KMS-11 (cell line): ENCODE results near the gene LIMS2.

Source experiments
- H2AFZ ChIP-seq: fragments of 200-600 bp; sonication (generic); 2 replicates; pipeline ENCODE4 v1.6.1; 2016; ENCODE audit warnings: antibody characterized with exemption, mixed run types, low read depth
- H3K27ac ChIP-seq: fragments of 200-600 bp; sonication (generic); 2 replicates; pipeline ENCODE4 v1.6.1; 2016; ENCODE audit warnings: mild to moderate bottlenecking, mixed run types
- H3K27me3 ChIP-seq: fragments of 200-600 bp; sonication (generic); 2 replicates; pipeline ENCODE4 v1.6.1; 2017; ENCODE audit warnings: mild to moderate bottlenecking, low read depth, mixed run types, moderate library complexity; ENCODE audit not compliant: insufficient read depth
- H3K36me3 ChIP-seq: fragments of 200-600 bp; sonication (generic); 2 replicates; pipeline ENCODE4 v1.6.1; 2017; ENCODE audit warnings: mild to moderate bottlenecking, mixed run types; ENCODE audit not compliant: insufficient read depth
- H3K4me1 ChIP-seq: fragments of 200-600 bp; sonication (generic); 2 replicates; pipeline ENCODE4 v1.6.1; 2016; ENCODE audit warnings: mild to moderate bottlenecking, low read depth, mixed run types; ENCODE audit not compliant: poor library complexity, severe bottlenecking
- H3K4me2 ChIP-seq: fragments of 200-600 bp; sonication (generic); 2 replicates; pipeline ENCODE4 v1.7.0; 2016; ENCODE audit warnings: mild to moderate bottlenecking, mixed run types
- H3K4me3 ChIP-seq: fragments of 200-600 bp; sonication (generic); IDR thresholded peaks from 2 replicates; pipeline ENCODE4 v1.6.1; 2017; ENCODE audit warnings: low read depth, low read length, mixed read lengths; ENCODE audit not compliant: insufficient read depth
- H3K79me2 ChIP-seq: fragments of 200-600 bp; sonication (generic); 2 replicates; pipeline ENCODE4 v1.6.1; 2016; ENCODE audit warnings: low read depth, mixed run types; ENCODE audit not compliant: insufficient read depth
- H3K9ac ChIP-seq: fragments of 200-600 bp; sonication (generic); 2 replicates; pipeline ENCODE4 v1.6.1; 2016; ENCODE audit warnings: mild to moderate bottlenecking, mixed run types
- H4K20me1 ChIP-seq: fragments of 200-600 bp; sonication (generic); 2 replicates; pipeline ENCODE4 v1.6.1; 2016; ENCODE audit warnings: mild to moderate bottlenecking, mixed run types; ENCODE audit not compliant: insufficient read depth
- TF ChIP-seq, protein P1 (sequence below): fragments of 200-600 bp; sonication (generic); conservative IDR thresholded peaks from 2 replicates; pipeline ENCODE4 v1.6.1; 2017; ENCODE audit warnings: low read depth, mild to moderate bottlenecking, antibody characterized with exemption, low read length, moderate library complexity, mixed read lengths

LIMS2 gene

DNA sequence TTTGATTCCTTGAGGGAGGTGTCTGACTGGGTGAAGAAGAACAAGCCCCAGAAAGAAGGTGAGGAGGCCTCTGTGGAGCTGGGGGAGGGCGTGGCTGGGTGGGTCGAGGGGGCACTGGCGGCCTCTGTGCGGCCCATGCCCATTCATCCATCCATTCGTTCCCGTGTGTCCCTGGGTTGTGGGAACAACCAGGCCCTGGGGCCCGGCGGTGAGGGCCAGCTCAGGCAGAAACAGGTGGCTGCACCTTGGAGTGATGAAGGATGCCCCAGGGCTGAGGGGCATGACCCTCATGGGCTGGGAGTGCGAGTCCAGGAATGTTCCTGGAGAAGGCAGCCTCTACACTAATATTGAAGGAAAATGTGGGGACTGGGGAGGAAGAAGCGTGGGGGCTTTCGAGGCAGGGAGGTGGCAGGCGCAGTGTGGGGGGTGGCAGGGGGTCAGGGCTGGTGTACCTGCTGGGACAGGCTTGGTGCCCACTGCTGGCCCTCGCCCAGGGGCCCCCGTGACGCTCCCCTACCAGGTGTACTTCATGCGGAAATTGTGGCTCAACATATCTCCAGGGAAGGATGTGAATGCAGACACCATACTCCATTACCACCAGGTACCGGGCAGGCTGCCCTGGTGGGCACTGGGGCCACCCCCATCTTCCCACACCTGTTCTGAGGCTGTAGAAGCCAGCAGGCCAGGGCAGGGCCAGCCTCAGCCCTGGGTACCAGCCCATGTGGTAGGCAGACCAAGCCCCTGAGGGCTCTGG, 40.5 kb downstream of the LIMS2 start:
- Histone ChIP-seq H3K79me2 (no peaks in the 10 kb centered on the region), H3K9ac (no peak overlapping the region), H3K4me3 (no peak overlapping the region), H3K27ac (no peak overlapping the region), H2AFZ (no peak overlapping the region), H4K20me1 (no peaks in the 10 kb centered on the region), H3K4me2 (no peak overlapping the region), H3K4me1 (no peaks in the 10 kb centered on the region), H3K36me3 (no peaks in the 10 kb centered on the region), H3K27me3 (no peaks in the 10 kb centered on the region)
- TF ChIP-seq, protein P1, sequence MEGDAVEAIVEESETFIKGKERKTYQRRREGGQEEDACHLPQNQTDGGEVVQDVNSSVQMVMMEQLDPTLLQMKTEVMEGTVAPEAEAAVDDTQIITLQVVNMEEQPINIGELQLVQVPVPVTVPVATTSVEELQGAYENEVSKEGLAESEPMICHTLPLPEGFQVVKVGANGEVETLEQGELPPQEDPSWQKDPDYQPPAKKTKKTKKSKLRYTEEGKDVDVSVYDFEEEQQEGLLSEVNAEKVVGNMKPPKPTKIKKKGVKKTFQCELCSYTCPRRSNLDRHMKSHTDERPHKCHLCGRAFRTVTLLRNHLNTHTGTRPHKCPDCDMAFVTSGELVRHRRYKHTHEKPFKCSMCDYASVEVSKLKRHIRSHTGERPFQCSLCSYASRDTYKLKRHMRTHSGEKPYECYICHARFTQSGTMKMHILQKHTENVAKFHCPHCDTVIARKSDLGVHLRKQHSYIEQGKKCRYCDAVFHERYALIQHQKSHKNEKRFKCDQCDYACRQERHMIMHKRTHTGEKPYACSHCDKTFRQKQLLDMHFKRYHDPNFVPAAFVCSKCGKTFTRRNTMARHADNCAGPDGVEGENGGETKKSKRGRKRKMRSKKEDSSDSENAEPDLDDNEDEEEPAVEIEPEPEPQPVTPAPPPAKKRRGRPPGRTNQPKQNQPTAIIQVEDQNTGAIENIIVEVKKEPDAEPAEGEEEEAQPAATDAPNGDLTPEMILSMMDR = no peak

DNA sequence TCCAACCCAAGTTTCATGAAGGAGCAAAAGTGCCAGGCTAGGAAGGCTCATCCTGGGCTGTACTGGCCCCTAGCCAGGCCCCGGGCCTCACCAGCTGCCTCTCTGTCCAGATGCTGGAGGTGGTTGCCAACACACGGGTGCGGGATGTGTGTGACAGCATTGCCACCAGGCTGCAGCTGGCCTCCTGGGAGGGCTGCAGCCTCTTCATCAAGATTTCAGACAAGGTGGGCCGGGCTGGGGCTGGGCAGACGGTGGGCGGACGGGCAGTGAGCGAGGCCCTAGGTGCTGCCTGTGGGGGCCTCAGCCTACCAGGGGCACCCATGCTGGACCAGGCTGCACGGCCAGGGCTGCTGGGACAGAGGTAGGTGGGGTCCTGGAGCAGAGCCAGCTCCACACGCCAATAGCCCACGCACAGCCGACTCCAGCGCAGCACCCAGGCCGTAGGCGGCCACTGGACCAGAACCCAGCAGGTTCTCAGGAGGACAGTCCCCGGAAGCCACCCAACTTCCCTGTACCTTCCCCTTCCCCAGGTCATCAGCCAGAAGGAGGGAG, 41.2 kb downstream of the LIMS2 start:
- no peaks in the 10 kb centered on the region for H3K4me1 ChIP-seq
- H3K36me3 ChIP-seq = no peaks in the 10 kb centered on the region
- H2AFZ ChIP-seq = no peak overlapping the region
- no peaks in the 10 kb centered on the region for H3K27me3 ChIP-seq
- TF ChIP-seq, protein P1 = no peak
- H3K9ac ChIP-seq = no peak overlapping the region
- no peaks in the 10 kb centered on the region for H3K79me2 ChIP-seq
- H3K4me2 ChIP-seq = no peak overlapping the region
- H3K27ac ChIP-seq = no peak overlapping the region
- H4K20me1 ChIP-seq = no peaks in the 10 kb centered on the region
- H3K4me3 ChIP-seq = no peak overlapping the region

DNA sequence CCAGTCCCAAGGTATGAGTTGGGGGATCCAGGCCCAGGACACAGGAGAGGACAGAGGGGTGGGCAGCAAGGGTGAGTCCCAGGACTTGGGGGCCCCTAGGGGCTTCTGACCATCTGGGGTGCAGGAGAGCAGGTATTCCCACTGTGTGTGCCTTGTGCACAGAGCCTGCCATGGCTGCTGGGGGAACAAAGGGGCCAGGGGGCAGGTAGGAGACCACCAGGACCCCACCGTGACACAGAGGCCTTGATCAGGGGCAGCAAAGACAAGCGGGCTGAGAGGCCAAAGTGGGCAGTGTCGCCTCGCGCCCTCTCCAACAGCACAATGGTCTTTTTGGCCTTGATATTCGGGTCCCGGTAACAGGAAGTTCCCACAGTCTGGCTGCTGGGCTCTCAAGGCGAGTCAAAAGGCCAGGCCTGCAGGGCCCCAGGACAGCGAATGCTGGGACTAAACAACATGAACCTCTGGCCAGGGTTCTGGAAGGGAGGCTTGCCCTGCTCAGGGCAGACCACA, 41.7 kb downstream of the LIMS2 start:
- H3K27ac ChIP-seq = no peak overlapping the region
- no peaks in the 10 kb centered on the region for H3K4me1 ChIP-seq
- no peak overlapping the region for H3K9ac ChIP-seq
- no peak overlapping the region for H2AFZ ChIP-seq
- H3K79me2 ChIP-seq = no peaks in the 10 kb centered on the region
- no peak overlapping the region for H3K4me2 ChIP-seq
- H4K20me1 ChIP-seq = no peaks in the 10 kb centered on the region
- TF ChIP-seq, protein P1 = no peak
- no peaks in the 10 kb centered on the region for H3K36me3 ChIP-seq
- no peak overlapping the region for H3K4me3 ChIP-seq
- no peaks in the 10 kb centered on the region for H3K27me3 ChIP-seq

DNA sequence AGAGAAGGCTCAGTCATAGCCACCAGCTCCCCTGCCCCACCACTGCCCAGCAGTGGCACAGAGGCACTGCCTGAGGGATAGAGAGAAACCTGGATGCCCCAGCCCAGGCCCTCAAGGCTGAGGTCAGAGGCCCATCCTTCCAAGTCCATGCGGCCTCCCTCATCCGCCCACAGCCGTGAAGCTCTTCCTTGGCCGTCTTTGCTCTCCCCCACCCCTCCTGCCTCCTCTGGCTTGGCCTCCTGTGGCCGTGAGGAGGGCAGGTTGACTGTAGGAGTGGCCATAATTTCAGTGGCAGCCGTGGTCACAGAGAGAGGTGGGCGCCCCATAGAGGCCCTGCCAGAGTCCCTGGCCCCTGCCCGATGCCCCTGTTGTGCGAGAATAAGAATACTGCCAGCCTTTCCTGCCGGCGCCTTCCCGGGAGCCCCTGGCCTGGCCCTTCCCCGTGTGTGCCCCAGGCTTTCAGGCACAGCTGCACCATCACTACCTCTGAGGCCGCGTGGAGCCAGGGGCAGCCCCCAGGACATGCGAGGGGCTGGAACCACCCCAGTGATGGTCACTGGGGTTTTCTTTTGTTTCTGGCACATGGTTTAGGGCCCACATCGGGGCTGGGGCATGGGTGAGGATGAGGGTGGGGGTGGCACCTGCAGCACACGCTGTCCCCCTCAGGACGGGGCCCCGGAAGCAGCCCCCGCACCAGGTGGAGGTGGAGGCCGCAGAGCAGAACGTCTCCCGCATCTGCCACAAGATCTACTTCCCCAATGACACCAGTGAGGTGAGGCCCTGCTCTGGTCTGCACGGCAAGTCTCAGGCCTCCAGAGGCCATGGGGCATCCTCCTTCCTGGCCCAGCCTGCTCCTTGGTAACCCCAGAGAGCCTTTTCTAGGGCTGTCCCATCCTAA, 42.5 kb downstream of the LIMS2 start:
- Histone ChIP-seq H2AFZ (no peak overlapping the region), H4K20me1 (no peaks in the 10 kb centered on the region), H3K9ac (no peak overlapping the region), H3K27me3 (no peaks in the 10 kb centered on the region), H3K4me1 (no peaks in the 10 kb centered on the region), H3K79me2 (no peaks in the 10 kb centered on the region), H3K4me3 (no peak overlapping the region), H3K36me3 (no peaks in the 10 kb centered on the region), H3K27ac (no peak overlapping the region), H3K4me2 (no peak overlapping the region)
- TF ChIP-seq, protein P1 = no peak
